SIG-M5 treated with dmso at 0.1 percent for 504 hours (cell line): ENCODE results near the gene TESPA1.
A peak's percentile ranks its signal among the peaks of the same experiment; 100 is the strongest.
"Not testable (repeated sequence)": the region's sequence is repeated elsewhere in the genome, so short reads cannot be mapped to it uniquely, and the experiment has no call there.

ENCODE experiments used
- DNase-seq: peaks from one replicate; lab custom pipeline; 2025; ENCODE audit not compliant: unreplicated experiment; lab: John Stamatoyannopoulos, UW

The TESPA1 gene

DNA sequence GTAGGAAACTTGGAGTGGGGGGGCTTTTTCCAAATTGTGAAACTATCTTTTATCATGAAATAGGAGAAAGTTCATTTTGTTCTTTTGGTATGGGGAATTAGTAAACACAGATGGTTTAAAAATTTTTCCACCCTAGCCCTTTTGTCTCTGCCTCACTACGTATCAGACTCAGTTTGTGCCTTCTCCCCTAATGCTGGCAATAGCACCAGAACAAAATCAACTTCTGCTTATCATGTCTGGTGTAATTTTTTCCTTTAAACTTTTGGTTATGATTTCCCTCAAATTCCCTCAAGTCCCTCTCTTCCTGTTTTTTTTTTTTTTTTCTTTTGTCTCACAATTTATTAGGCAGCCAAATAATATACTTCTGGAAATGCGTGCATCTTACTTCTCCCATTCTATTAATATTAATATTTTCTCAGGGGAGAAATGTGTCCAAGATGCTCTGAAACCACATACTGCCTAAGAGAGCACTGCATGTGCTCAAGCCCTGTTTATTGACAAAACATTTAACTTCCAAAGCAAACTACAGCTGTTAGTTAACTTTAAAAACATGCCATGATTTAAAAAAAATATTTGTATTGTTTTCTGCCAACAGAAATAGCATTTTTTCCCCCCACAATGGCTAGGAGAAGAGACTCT, 35.4 kb downstream of the TESPA1 start:
- DNase-seq = no peak

DNA sequence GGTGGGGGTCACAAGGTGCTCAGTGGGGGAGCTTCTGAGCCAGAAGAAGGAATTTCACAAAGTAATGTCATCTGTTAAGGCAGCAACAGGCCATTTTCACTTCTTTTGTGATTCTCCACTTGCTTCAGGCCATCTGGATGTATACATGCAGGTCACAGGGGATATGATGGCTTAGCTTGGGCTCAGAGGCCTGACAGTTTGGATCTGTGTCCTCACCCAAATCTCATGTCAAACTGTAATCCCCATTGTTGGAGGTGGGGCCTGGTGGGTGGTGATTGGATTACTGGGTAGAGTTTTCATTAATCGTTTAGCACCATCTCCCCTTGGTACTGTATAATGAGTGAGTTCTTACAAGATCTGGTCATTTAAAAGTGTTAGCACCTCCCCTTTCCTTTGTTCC, 36.4 kb downstream of the TESPA1 start:
- no peak for DNase-seq

DNA sequence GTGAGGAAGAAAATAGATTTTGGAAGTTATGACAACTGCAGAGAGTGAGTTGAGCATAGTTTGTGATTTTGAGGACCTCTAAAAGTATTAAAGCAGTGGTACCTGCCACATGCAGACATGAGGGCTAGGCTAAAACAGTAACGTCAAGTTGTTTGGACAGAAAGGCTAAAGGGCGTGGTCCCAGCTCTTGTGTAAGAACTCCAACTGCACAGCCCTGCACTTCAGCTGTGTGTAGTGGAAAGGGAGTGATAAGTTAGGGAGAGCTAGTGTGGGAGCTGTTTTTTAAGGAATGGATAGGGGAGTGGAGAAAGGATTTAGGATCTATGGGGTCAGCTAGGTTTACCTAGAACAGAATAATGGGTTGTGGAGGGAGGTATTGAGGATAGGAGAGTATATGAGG, 39.5 kb downstream of the TESPA1 start:
- no peak for DNase-seq

DNA sequence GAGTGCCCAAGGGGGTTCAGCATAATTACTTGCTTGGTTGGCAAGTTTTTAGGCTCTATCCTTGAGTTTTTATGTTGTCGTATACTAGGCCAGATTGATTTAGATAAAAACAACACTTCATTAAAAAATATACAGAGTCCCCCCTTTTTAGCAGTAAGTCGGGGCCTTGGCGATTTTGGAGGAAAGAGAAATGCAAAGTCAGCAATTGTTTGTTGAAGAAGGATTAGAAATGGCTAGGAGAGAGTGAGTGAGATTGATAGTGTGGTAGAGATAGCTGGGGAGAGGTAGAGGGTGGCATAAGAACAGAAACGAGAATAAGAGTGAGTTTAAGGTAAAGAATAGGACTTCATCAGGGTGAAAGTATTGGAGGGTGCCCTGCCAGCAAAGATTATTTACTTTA, 41.3 kb downstream of the TESPA1 start:
- DNase-seq = not testable (repeated sequence)

DNA sequence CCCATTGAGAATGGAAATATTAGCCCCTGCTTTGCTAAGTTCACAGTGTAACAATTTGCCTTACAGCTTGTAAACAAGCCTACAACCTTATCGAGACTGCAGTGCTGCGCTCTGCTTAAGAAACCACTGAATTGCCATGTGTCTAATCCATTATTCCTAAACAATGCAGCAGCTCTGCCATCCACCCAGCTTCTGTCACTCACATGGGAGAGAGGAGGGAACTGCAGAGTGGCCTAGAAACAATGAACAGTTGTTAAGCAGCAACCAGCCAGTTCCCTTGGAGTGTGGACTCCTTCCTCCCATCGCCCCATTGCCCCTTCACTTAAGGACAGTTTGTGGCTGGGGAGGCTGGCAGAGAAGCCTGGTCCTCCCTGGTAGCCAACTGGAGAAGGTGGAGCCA, 42.9 kb downstream of the TESPA1 start:
- DNase-seq = no peak

DNA sequence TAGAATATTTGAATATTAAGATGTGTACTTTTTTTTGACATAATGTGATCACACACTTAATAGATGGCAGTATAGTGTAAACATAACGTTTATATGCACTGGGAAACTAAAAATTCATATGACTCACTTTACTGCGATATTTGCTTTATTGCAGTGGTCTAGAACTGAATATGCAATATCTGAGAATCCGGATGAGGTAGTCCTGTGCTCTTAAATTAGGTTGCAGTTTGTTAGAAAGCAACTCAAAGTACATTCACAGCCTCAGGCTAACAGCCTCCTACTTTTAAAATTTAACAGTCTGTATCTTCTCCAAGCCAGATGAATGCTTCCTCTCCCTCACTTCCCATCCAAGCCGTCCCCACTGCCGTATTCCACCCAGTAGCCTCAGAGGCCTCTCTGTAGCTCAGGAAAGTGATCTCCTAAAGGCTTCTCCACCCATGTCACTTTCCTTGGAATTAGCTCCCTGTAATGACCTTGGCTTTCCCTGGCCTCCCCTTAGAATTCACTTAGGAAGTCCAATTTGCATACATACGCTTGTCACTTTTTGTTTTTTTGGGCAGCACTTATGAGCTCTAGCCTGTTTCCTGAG, 43.7 kb downstream of the TESPA1 start:
- no peak for DNase-seq

DNA sequence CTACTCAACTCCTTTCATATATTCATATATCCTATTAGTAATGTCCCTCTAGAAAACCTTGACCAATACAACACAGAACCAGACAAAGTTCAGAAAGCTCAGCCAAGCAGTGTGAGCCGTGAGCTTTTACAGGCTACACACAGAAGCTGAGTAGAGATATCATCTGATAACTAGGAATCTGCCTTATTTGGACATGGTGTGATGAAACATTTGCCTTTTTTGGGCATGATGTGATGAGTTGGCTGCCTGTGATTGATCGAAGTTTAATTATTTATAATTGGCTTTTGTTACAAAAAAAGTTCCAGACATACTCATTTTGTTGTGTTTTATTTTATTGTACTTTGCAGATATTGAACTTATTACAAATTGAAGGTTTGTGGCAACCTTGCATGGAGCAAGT, 46.6 kb downstream of the TESPA1 start:
- no peak for DNase-seq

DNA sequence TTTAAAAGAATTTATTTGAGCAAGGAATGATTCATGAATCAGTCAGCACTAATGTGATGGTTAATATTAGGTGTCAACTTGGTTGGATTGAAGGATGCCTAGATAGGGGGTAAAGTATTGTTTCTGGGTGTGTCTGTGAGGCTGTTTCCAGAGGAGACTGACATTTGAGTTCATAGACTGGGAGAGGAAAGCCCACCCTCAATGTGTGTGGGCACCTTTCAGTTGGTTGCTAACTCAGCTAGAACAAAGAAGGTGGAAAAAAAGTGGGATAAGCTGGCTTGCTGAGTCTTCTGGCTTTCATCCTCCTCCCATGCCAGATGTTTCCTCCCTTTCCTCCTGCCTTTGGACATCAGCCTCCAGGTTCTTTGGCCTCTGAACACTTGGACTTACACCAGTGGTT, 47.2 kb downstream of the TESPA1 start:
- no peak for DNase-seq

DNA sequence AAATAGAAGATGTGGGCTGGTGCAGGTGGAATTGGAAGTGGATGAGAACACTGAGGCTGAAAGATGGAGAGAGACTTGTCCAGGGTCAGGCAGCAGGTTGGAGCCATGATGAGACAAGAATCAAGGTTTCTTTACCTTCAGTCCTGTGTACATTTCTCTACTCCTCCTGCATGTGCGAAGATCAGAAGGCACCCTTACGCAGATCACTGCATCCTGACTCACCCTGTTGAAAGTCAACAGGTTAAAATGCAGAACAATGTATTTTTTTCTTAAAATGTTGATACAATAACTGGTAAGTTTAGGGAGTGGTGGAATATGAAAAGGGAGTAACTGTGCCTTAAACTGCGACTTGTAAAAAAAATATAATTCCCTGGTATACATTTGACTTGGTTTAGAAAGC, 47.8 kb downstream of the TESPA1 start:
- no peak for DNase-seq

DNA sequence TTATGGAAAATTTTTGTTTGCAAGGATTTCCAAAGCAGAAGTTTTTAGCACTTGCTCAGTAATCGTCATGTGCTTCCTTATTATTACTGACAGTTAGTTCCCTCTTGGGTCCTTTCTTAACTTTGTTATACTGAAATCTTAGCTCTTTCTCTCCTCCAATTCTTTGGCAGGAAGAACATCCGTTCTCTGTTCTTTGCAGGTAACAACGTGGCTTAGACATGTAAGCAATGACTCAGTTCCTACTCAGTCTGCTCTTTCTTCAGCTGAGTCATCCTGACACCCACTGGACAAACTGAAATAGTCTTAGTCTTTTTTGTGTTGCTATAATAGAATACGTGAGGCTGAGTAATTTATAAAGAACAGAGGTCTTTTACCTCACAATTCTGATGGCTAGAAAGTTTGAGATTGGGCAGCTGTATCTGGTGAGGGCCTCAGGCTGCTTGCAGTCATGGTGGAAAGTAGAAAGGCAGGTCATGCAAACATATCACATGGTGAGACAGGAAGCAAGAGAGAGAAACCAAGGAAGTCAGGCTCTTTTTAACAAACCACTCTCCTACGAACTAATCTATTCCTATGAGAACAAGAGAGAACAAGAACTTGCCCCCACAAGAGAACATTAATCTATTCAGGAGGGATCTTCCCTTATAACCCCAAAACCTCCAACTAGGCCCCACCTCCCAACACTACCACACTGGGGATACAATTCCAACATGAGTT, 49.2 kb downstream of the TESPA1 start:
- DNase-seq = peak; percentile 62

DNA sequence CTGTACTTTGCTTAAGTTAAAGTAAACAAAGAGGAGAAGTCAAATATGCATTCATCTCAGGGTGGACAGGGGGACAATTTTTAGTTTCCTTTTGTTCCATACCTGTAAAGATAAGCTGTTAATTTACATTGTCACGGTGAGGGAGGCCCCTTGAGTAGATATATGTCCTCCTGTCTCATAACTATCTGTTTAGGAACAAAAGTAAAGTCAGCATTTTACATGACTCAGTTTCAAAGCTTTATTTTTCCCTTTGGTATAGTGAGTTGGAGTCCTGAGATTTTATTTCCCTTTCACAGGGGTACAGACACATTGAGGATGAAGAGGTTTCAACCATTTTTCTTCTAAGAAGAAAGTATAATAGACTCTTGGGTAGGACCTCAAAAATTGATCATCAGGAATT, 50.1 kb downstream of the TESPA1 start:
- DNase-seq = no peak

DNA sequence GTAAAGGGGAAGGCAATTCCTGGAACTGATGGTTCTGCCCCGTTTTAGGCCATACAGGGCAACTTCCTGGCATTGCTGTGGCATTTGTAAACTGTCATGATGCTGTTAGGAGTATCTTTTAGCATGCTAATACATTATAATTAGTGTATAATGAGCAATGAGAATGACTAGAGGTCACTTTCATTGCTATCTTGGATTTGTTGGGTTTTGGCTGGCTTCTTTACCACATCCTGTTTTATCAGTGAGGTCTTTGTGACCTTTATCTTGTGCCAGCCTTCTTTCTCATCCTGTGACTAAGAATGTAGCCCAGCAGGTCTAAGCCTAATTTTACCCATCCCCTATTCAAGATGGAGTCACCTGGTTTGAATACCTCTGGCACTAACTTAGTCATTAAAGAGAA, 51.2 kb downstream of the TESPA1 start:
- no peak for DNase-seq

DNA sequence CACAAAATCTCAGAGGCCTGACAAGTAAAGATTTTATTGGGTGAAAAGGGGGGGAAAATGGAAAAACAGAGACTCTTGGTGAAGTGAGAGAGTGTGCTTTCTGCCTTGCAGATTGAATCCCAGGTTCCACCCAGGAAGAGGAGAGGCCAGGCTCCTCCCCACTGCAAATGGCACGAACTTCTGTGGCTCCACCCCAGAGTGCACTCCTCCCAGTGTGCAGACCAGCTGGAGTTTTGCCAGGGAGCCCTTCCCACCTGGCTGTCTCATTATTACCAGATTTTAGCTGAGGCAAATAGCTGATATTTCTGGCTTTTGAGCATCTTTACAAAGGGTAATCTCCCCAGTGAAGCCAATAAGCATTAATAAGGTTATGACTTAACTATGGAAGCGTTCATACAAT, 51.9 kb downstream of the TESPA1 start:
- no peak for DNase-seq

DNA sequence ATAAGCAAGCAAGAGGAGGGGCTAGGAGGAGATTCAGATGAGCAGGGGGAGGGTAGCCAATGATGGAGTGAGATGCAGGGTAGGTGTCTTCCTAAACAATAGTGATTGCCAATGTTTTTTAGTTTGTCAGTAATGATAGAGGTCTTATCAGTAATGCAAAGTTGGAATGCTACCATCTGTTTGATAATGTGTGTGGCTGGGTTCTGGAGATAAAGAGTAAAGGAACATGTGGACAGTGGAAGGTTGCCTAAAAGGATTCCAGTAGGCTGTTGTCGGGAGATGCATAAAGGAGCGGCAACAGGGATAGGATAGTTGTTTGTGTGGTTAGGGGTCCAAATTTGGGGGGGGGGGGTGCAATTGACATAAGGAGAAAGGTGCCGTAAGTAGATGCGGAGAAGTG, 52.5 kb downstream of the TESPA1 start:
- DNase-seq = no peak

DNA sequence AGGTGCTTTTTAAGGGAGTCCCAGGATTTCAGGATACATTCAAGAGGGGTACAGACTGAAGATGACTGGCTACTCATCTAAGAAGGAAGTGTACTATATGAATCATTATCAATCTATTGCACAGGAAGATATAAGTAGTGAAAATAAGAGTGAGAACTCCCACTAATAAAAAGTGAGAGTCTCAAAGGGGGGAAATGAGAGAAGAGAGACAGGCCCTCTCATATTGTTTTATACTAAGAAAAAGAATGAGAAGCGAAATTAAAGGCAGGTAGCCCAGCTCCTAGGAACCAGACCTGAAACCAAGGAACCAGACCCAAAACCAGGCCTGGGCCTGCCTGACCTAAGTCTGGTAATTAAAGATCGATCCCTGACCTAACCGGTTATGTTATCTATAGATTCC, 54.6 kb downstream of the TESPA1 start:
- no peak for DNase-seq

DNA sequence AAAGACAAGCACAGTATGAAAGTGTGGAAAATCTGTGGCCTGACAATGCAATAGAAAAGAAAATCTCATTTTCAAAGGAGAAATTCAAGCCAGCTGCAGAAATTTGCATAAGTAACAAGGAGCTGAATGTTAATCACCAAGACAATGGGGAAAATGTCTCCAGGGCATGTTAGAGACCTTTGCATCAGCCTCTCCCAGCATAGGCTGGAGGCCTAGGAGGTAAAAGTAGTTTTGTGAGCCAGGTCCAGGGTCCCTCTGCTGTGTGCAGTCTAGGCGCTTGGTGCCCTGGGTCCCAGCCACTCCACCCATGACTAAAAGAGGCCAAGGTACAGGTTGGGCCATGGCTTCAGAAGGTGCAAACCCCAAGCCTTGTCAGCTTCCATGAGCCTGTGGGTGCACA, 58.3 kb downstream of the TESPA1 start:
- no peak for DNase-seq

DNA sequence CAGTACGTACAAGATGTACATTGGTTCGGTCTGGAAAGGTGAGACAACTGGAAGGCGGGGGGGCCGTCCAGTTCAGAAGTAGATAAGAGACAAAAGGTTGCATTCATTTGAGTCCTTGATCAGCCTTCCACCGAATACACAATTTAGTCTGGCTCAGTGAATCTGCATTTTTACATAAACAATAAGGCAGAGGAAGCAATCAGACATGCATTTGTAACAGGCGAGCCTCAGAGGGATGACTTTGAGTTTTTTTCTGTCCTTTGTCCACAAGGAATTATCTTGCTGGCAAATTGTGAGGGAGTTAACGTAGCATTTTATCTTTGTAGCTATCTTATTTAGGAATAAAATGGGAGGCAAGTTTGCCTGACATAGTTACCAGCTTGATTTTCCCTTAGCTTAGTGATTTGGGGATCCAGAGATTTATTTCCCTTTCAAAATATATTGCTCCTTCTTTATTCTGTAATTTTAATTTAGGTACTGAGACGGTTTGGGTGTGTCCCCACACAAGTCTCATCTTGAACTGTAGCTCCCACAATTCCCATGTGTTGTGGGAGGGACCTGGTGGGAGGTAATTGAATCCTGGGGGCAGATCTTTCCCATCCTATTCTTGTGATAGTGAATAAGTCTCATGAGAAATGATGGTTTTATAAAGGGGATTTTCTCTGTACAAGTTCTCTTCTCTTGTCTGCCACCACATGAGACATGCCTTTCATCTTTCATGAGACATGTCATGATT, 59.4 kb downstream of the TESPA1 start:
- no peak for DNase-seq

DNA sequence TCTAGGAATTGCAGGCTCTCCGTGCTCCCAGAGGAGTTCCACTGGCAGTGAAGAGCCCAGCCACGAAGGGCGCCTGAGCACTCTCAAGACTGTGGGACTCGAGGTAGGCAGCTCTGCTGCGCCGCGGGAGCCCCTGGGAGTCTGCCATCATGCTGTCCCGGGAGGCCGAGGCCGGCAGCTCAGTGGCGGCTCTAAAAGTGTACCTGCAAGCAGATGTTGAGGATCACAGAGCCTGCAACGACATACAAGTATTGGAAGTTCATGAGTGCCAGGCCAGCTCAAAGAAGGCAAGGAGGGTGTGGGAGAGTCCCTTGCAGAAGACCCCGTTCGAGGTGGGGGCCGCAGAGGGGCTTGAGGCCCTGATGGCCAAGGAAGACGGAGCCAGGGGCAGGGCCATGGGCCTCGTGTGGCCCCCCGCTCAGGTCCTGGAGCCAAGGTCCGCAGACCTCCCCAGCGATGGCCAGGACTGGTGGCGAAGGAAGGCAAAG, 67.5 kb downstream of the TESPA1 start:
- no peak for DNase-seq
